ENCODE data around the gene FOXO1.

DNA sequence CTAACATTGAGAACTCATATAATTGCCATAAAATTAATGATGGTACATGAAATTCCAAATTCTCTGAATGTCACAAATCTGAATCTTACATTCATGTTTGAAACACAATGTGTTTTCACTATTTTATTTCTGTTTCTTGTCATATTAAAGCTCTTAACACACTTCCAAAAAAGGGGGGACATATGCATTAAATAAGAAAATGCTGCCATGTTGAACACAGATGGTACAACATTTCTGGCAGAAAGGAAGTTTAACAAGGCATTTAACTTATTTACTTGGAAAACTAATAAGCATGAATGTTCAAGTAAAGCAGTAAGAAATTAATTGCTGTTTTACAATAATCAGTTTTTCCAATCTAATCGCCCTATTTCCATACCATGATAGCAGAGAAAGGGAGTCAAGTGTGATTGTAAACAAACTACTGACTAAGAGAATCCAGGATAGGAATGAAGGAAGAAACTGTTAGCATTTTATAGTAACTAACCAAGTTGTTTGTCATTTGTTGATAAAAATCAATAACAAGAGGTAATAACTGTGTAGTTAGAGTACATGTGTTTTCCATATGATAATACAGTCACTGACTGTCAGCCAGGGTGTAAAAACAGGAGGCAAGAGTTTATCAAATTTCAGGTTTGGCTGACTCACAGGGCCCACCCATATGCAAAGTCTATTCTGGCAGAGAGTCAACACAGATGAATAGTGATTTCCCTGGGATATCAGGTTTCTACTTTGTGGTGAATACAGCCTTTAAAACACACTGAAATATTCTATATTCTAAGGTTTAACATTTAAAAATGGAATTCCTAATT, 5.7 kb upstream of the FOXO1 start:
- TF ChIP-seq POLR2AphosphoS5 (IDR thresholded peaks at IDR 0.05): no peak
- TF ChIP-seq, protein P1, sequence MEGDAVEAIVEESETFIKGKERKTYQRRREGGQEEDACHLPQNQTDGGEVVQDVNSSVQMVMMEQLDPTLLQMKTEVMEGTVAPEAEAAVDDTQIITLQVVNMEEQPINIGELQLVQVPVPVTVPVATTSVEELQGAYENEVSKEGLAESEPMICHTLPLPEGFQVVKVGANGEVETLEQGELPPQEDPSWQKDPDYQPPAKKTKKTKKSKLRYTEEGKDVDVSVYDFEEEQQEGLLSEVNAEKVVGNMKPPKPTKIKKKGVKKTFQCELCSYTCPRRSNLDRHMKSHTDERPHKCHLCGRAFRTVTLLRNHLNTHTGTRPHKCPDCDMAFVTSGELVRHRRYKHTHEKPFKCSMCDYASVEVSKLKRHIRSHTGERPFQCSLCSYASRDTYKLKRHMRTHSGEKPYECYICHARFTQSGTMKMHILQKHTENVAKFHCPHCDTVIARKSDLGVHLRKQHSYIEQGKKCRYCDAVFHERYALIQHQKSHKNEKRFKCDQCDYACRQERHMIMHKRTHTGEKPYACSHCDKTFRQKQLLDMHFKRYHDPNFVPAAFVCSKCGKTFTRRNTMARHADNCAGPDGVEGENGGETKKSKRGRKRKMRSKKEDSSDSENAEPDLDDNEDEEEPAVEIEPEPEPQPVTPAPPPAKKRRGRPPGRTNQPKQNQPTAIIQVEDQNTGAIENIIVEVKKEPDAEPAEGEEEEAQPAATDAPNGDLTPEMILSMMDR (IDR thresholded peaks at IDR 0.05): no peak
- no peak for TF ChIP-seq EP300 (IDR thresholded peaks at IDR 0.05)
- no peak for TF ChIP-seq POLR2A (IDR thresholded peaks at IDR 0.05; ENCODE audit: low read depth)

All from esophagus muscularis mucosa (tissue), 4 donors.